Fibroblast of lung (primary cell): ENCODE data around the gene ZBTB37. TPM values are rescaled to one million over a fixed set of nuclear protein-coding genes. Genes with fewer than 3 reads are reported as not detected.

Source experiments
- DNase-seq, 2 donors: peaks; one replicate each; pipeline versions ENCODE4 v3.0.0 to v3.0.0-alpha.2; 2010; ENCODE audit warnings: low read depth in 2 of 2
- H2AFZ ChIP-seq: 2 replicates; pipeline ENCODE4 v1.5.1; 2012; ENCODE audit warnings: low read length, control low read depth, inconsistent platforms
- H3K27ac ChIP-seq: 2 replicates; pipeline ENCODE4 v1.5.1; 2011; ENCODE audit warnings: low read length, control low read depth; ENCODE audit not compliant: insufficient read depth
- H3K27me3 ChIP-seq: 2 replicates; pipeline ENCODE4 v1.5.1; 2011; ENCODE audit warnings: mild to moderate bottlenecking, low read length; ENCODE audit not compliant: control insufficient read depth, insufficient read depth
- H3K36me3 ChIP-seq: 2 replicates; pipeline ENCODE4 v1.5.1; 2011; ENCODE audit warnings: low read length; ENCODE audit not compliant: control insufficient read depth, insufficient read depth
- H3K4me1 ChIP-seq: 2 replicates; pipeline ENCODE4 v1.5.1; 2011; ENCODE audit warnings: low read length; ENCODE audit not compliant: control insufficient read depth, insufficient read depth; ENCODE audit errors: extremely low read depth
- H3K4me2 ChIP-seq: 2 replicates; pipeline ENCODE4 v1.5.1; 2011; ENCODE audit warnings: low read length, control low read depth; ENCODE audit not compliant: insufficient read depth; ENCODE audit errors: extremely low read depth
- H3K4me3 ChIP-seq, 4 experiments: fragments of 200-600 bp in 1 of 4; sonication (generic) in 1 of 4; replicated peaks in 1 of 4; 2 replicates each; pipeline ENCODE4 v1.5.1; 2011 to 2016; ENCODE audit warnings: low read length in 4 of 4, low read depth in 3 of 4, mild to moderate bottlenecking in 3 of 4, control low read depth in 2 of 4, inconsistent platforms in 1 of 4, mixed read lengths in 1 of 4; ENCODE audit not compliant: insufficient read depth in 1 of 4; ENCODE audit errors: control extremely low read depth in 1 of 4
- H3K79me2 ChIP-seq: 2 replicates; pipeline ENCODE4 v1.5.1; 2012; ENCODE audit warnings: mild to moderate bottlenecking, low read length, inconsistent platforms; ENCODE audit not compliant: control insufficient read depth, insufficient read depth
- H3K9ac ChIP-seq: 2 replicates; pipeline ENCODE4 v1.5.1; 2011; ENCODE audit warnings: mild to moderate bottlenecking, low read length, control low read depth; ENCODE audit not compliant: insufficient read depth
- H3K9me3 ChIP-seq: 2 replicates; pipeline ENCODE4 v1.5.1; 2012; ENCODE audit warnings: low read depth, low read length; ENCODE audit not compliant: control insufficient read depth, insufficient read depth
- H4K20me1 ChIP-seq: 2 replicates; pipeline ENCODE4 v1.5.1; 2011; ENCODE audit warnings: low read length; ENCODE audit not compliant: control insufficient read depth, insufficient read depth; ENCODE audit errors: extremely low read depth
- CTCF ChIP-seq, 2 donors: IDR thresholded peaks in 1 of 2; conservative IDR thresholded peaks in 1 of 2; 1 replicate in 1 of 2; 2 replicates in 1 of 2; pipeline ENCODE4 v1.5.1; 2011 to 2012; ENCODE audit warnings: low read length in 2 of 2, control low read depth in 1 of 2, inconsistent platforms in 1 of 2, low read depth in 1 of 2, mild to moderate bottlenecking in 1 of 2
- EZH2 ChIP-seq: IDR thresholded peaks from 2 replicates; pipeline ENCODE4 v1.5.1; 2012; ENCODE audit warnings: low read length, control low read depth, mild to moderate bottlenecking; ENCODE audit errors: missing control alignments
- polyA minus RNA-seq: library from RNA; depleted of rRNA, polyadenylated mRNA; stranded (reverse); fragments of >200 nt; gene quantifications from 2 replicates; pipeline ENCODE4 v1.2.3, GENCODE V29; 2011; ENCODE audit warnings: low replicate concordance
- polyA plus RNA-seq, 2 donors: library from polyadenylated mRNA; depleted of rRNA in 1 of 2; stranded (reverse) in 1 of 2; unstranded in 1 of 2; fragments of >200 nt; gene quantifications; 2 replicates each; pipeline ENCODE4 v1.2.1, GENCODE V29; 2011 to 2012; ENCODE audit warnings: missing spikeins in 1 of 2
- total RNA-seq: library from RNA; depleted of rRNA; stranded (reverse); fragments of >200 nt; gene quantifications from 2 replicates; pipeline ENCODE4 v1.2.1, GENCODE V29; 2014

The ZBTB37 gene
- total RNA-seq: 6.7 and 8.3 TPM in 2 replicates
- 2.4 and 3.0 TPM in 2 replicates for polyA plus RNA-seq
- 1.3 and 1.9 TPM in 2 replicates for polyA plus RNA-seq (2012)
- 4.9 and 6.1 TPM in 2 replicates for polyA minus RNA-seq

- DNase-seq: peak in 1 of 2 donors; percentile 68
- Histone ChIP-seq H3K79me2 (peaks cover 36% of the 10 kb centered on the region), H3K36me3 (peaks cover 21% of the 10 kb centered on the region), H3K9ac (peak within 1 kb of the TSS; percentile 82), H3K4me1 (peaks cover 5% of the 10 kb centered on the region), H2AFZ (peak within 1 kb of the TSS; percentile 63), H3K27me3 (no peaks in the 10 kb centered on the region), H4K20me1 (peaks cover 5% of the 10 kb centered on the region), H3K9me3 (no peaks in the 10 kb centered on the region), H3K4me3 (peak within 1 kb of the TSS; percentile 94 to 99 (median 98)), H3K27ac (peak within 1 kb of the TSS; percentile 90), H3K4me2 (peak within 1 kb of the TSS; percentile 98)
- TF ChIP-seq EZH2 (no peak), CTCF (conservative IDR thresholded peaks at IDR 0.05 in 1 of 2, IDR thresholded peaks at IDR 0.05 in 1 of 2; ENCODE audit: low read depth in 1 of 2, low read length in 2 of 2) (no peak)
Observed at GRCh38 chr1:173868266-173869020, at the start of gene ZBTB37. TSS of gene ZBTB37 (plus strand) at chr1:173868380. CDS start at chr1:173870226, 1,846 bp downstream.

- H3K36me3 ChIP-seq: no peaks in the 10 kb centered on the region
- peaks cover 70% of the 10 kb centered on the region for H3K79me2 ChIP-seq
- no peak overlapping the region for H3K27ac ChIP-seq
- no peak overlapping the region for H3K9ac ChIP-seq
- TF ChIP-seq EZH2: no peak
- no peak overlapping the region for H3K4me2 ChIP-seq
- no peaks in the 10 kb centered on the region for H3K9me3 ChIP-seq
- no peak overlapping the region for H3K4me3 ChIP-seq
- H3K27me3 ChIP-seq: no peaks in the 10 kb centered on the region
- H4K20me1 ChIP-seq: no peaks in the 10 kb centered on the region
- H3K4me1 ChIP-seq: no peaks in the 10 kb centered on the region
- DNase-seq: no peak
- H2AFZ ChIP-seq: no peak overlapping the region
Observed at GRCh38 chr1:173818459-173818858, 49.7 kb upstream of the ZBTB37 start.

- H2AFZ ChIP-seq: no peak overlapping the region
- no peak for DNase-seq
- H3K4me3 ChIP-seq: no peak overlapping the region
- H3K27ac ChIP-seq: no peak overlapping the region
- TF ChIP-seq CTCF (conservative IDR thresholded peaks at IDR 0.05 in 1 of 2, IDR thresholded peaks at IDR 0.05 in 1 of 2; ENCODE audit: low read depth in 1 of 2, low read length in 2 of 2) (no peak), EZH2 (no peak)
- no peaks in the 10 kb centered on the region for H3K27me3 ChIP-seq
- no peaks in the 10 kb centered on the region for H3K36me3 ChIP-seq
- no peaks in the 10 kb centered on the region for H4K20me1 ChIP-seq
- peak overlapping the region; percentile 28 for H3K4me2 ChIP-seq
- H3K79me2 ChIP-seq: peaks cover 62% of the 10 kb centered on the region
- no peak overlapping the region for H3K9ac ChIP-seq
- no peaks in the 10 kb centered on the region for H3K9me3 ChIP-seq
- no peaks in the 10 kb centered on the region for H3K4me1 ChIP-seq
Observed at GRCh38 chr1:173821680-173822079, 46.5 kb upstream of the ZBTB37 start.
